ENCODE data around the gene MDM4.
"Not testable (repeated sequence)": the region's sequence is repeated elsewhere in the genome, so short reads cannot be mapped to it uniquely, and the experiment has no call there.

MDM4 gene

GRCh38 chr1:204514828-204515227 is 1.4 kb upstream of the MDM4 start:
- DNase-seq (ENCODE audit: low read depth in 3 of 3): no peak

GRCh38 chr1:204517382-204517781 is 1.2 kb downstream of the MDM4 start:
- not testable (repeated sequence) for DNase-seq (ENCODE audit: low read depth in 3 of 3)

- peak; percentile 27 to 42 (median 35) for DNase-seq (ENCODE audit: low read depth in 3 of 3)
These were observed 4.9 kb downstream of the MDM4 start for GRCh38 chr1:204520834-204521709.

DNA sequence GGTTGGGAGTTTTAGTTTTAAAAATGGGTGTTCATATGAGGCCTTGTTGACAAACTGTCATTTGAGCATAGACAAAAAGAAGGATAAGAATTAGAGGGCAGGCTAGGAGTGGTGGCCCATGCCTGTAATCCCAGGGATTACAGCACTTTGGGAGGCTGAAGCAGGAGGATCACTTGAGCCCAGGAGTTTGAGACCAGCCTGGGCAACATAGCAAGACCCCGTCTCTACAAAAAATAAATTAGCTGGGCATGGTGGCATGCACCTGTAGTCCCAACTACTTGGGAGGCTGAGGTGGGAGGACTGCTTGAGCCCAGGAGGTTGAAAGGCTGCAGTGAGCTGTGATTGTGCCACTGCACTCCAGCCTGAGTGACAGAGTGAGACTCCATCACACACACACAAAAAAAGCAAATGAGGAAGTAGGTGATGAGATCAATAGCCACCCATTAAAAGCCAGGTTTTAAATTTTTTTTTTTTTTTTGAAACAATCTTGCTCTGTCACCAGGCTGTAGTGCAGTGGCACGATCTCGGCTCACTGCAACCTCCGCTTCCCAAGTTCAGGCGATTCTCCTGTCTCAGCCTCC is 5.8 kb downstream of the MDM4 start:
- DNase-seq (ENCODE audit: low read depth in 3 of 3): not testable (repeated sequence)

DNA sequence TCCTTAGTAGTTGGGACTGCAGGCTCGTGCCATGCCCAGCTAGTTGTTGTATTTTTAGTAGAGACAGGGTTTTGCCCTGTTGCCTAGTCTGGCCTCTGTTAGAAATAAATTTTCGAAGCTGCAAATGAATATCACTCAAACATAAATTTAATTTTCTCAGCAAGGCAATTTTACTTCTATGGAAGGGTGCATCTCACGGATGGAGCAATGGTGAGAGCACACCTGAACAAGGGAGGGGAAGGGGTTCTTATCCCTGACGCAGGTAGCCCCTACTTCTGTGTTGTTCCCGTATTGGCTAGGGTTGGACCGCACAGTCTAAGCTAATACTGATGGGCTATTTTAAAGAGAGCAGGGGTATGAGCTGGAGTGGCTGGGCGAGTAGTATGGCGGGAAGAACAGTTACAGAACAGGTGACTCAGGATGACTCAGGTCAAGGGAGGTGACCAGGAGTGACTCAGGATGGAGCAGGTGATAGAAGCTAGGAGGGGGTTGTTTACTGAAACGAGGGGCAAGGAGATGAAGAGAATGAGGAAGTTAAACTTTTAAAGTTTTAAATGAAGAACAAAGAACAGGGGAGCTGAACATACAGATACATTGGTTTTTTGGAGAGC is 7.5 kb downstream of the MDM4 start:
- DNase-seq (ENCODE audit: low read depth in 3 of 3): no peak

DNA sequence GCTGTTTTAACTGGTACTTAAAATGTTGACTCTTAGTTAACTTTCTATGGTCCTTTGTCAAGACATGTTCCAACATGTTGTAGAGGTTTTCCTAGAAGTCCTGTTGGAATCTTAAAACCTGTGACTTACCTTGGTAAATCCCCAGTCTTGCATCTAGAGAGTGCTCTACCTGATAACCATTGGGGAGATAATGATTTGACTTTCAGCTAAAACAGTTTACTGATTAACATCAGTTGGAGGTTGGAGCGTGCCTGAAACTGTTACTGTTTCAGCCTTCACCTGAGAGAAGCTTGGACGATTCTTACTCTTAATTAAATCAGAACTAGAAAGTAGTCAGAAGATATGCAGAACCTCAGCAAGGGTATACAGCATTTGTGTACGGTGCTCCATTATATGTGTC is 8.8 kb downstream of the MDM4 start:
- no peak for DNase-seq (ENCODE audit: low read depth in 3 of 3)

- DNase-seq (ENCODE audit: low read depth in 3 of 3): no peak
These were observed 12.0 kb downstream of the MDM4 start for GRCh38 chr1:204528241-204528640.

- no peak for DNase-seq (ENCODE audit: low read depth in 3 of 3)
These were observed 12.5 kb downstream of the MDM4 start for GRCh38 chr1:204528677-204529076.

GRCh38 chr1:204529371-204529895 is 13.2 kb downstream of the MDM4 start:
- no peak for DNase-seq (ENCODE audit: low read depth in 3 of 3)

GRCh38 chr1:204530932-204531331 is 14.7 kb downstream of the MDM4 start:
- no peak for DNase-seq (ENCODE audit: low read depth in 3 of 3)

DNA sequence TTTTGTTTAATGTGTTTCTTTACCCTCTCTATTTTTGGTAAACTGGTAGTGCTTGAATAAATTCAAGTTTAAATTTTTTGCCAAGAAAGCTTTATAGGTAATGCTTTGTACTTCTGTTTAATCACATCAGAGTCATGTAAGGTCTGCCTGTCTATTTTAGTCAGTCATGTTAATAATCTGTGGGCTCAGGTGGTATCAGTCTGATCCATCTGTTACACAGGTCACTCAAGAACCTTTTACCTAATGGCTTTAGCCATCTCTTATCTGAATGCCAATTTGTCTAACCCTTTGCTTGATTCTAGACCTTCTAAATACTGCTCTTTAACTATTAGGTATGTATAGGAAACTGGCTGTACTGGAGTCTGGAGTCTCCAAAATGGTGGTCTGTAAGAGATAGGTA is 16.6 kb downstream of the MDM4 start:
- DNase-seq (ENCODE audit: low read depth in 3 of 3): no peak

- DNase-seq (ENCODE audit: low read depth in 3 of 3): no peak
These were observed 25.4 kb downstream of the MDM4 start for GRCh38 chr1:204541626-204542025.

- no peak for DNase-seq (ENCODE audit: low read depth in 3 of 3)
These were observed 28.1 kb downstream of the MDM4 start for GRCh38 chr1:204544321-204544720.

DNA sequence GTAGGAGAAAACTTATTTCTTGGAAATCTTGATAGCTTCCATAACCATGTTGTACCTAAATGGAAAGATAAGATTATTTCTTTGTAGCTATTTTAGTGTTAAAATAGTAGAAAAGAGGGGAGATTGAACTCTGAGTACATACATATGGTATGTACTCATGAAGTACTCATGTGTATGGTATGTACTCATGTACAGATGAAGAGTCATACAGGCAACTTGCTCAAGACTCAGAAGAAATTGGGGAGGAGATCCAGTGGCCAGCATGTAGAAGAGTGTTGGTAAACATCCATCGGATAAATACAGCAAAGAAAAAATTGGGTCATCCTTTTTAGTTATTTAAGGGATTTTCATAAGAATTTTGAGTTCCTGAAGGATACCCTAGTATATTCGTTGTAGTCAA is 29.0 kb downstream of the MDM4 start:
- DNase-seq (ENCODE audit: low read depth in 3 of 3): no peak

- no peak for DNase-seq (ENCODE audit: low read depth in 3 of 3)
These were observed 29.7 kb downstream of the MDM4 start for GRCh38 chr1:204545881-204546280.

- no peak for DNase-seq (ENCODE audit: low read depth in 3 of 3)
These were observed 32.1 kb downstream of the MDM4 start for GRCh38 chr1:204548265-204548664.

- no peak for DNase-seq (ENCODE audit: low read depth in 3 of 3)
These were observed 33.1 kb downstream of the MDM4 start for GRCh38 chr1:204549313-204549712.

DNA sequence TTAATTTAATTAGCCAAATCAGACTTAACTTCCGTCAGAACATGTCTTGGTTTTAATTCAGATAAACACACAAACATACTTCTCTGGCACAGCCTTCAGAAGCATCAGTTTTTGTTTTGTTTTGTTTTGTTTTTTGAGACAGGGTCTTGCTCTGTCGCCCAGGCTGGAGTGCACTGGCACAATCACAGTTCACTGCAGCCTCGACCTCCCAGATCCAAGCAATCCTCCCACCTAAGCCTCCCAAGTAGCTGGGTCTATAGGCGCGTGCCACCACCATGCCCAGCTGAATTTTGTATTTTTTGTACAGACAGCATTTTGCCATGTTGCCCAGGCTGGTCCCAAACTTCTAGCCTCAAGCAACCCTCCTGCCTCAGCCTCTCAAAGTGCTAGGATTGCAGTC is 34.7 kb downstream of the MDM4 start:
- DNase-seq (ENCODE audit: low read depth in 3 of 3): no peak

DNA sequence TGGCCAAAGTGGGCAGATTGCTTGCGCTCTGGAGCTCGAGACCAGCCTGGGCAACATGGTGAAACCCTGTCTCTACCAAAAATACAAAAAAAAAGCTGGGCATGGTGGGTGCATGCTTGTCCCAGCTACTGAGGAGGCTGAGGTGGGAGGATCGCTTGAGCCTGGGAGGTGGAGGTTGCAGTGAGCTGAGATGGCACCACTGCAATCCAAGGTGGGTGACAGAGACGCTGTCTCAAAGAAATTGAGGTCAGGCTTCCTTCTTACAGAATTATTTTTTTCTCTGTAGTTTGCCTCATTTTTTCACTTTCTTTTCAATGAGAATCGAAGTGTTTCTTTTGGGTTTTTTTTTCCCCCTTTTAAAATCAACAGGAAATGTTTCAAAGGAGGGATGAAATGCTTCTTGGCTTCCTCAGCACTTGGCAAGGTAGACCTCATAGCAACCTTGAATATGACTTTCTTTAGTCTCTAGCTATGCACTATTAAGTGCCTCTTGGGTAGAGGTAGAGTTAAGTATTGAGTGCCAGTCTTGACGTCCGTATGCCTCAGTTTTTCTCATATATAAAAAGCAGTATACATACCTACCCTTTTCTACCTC is 40.3 kb downstream of the MDM4 start:
- no peak for DNase-seq (ENCODE audit: low read depth in 3 of 3)

GRCh38 chr1:204558467-204558866 is 42.3 kb downstream of the MDM4 start:
- no peak for DNase-seq (ENCODE audit: low read depth in 3 of 3)

DNA sequence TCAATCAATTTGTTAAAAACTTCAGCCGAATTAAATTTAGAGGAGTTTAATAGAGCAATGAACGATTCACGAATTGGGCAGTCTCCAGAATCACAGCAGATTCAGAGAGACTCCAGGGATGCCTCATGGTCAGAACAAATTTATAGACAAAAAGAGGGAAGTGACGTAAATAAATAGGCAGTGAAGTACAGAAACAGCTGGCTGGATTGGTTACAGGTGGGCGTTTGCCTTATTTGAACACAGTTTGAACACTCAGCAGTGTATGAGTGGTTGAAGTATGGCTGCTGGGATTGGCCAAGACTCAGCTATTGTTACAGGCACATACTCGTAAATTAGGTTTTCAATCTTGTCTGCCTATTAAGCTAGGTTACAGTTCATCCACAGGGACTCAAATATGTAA is 43.8 kb downstream of the MDM4 start:
- not testable (repeated sequence) for DNase-seq (ENCODE audit: low read depth in 3 of 3)

- no peak for DNase-seq (ENCODE audit: low read depth in 3 of 3)
These were observed 44.5 kb downstream of the MDM4 start for GRCh38 chr1:204560590-204561150.
